ENCODE measurements around the gene LITAFD.
"Not testable (repeated sequence)": the region's sequence is repeated elsewhere in the genome, so short reads cannot be mapped to it uniquely, and the experiment has no call there.

The LITAFD gene

GRCh38 chr16:8882041-8882617 lies at the start of gene LITAFD:
Gene LITAFD (plus strand): TSS chr16:8882351. CDS start chr16:8884356, 2,005 bp downstream.
- in situ Hi-C loops (cut with HindIII; ENCODE audit: low pct_ligation_motif_present, low pct_unique_long_range_greater_than_20kb, low sequenced_read_pairs), result no loop called here
- DNase-seq, result no peak

GRCh38 chr16:8832717-8833105 lies 49.4 kb upstream of the LITAFD start:
- DNase-seq, result no peak
- in situ Hi-C loops (cut with HindIII; ENCODE audit: low pct_ligation_motif_present, low pct_unique_long_range_greater_than_20kb, low sequenced_read_pairs), result no loop called here

GRCh38 chr16:8836797-8837196 lies 45.4 kb upstream of the LITAFD start:
- in situ Hi-C loops (cut with HindIII; ENCODE audit: low pct_ligation_motif_present, low pct_unique_long_range_greater_than_20kb, low sequenced_read_pairs); DNase-seq: not testable (repeated sequence)

- in situ Hi-C loops (cut with HindIII; ENCODE audit: low pct_ligation_motif_present, low pct_unique_long_range_greater_than_20kb, low sequenced_read_pairs); DNase-seq: not testable (repeated sequence)
Measured at GRCh38 chr16:8837594-8837993, 44.6 kb upstream of the LITAFD start.

GRCh38 chr16:8842016-8842415 lies 40.1 kb upstream of the LITAFD start:
- DNase-seq; in situ Hi-C loops (cut with HindIII; ENCODE audit: low pct_ligation_motif_present, low pct_unique_long_range_greater_than_20kb, low sequenced_read_pairs): not testable (repeated sequence)

- in situ Hi-C loops (cut with HindIII; ENCODE audit: low pct_ligation_motif_present, low pct_unique_long_range_greater_than_20kb, low sequenced_read_pairs); DNase-seq: not testable (repeated sequence)
Measured at GRCh38 chr16:8843296-8843695, 38.9 kb upstream of the LITAFD start.

GRCh38 chr16:8845699-8846298 lies 36.4 kb upstream of the LITAFD start:
- in situ Hi-C loops (cut with HindIII; ENCODE audit: low pct_ligation_motif_present, low pct_unique_long_range_greater_than_20kb, low sequenced_read_pairs), result no loop called here
- DNase-seq, result no peak

- in situ Hi-C loops (cut with HindIII; ENCODE audit: low pct_ligation_motif_present, low pct_unique_long_range_greater_than_20kb, low sequenced_read_pairs), result no loop called here
Measured at GRCh38 chr16:8846401-8846932, 35.7 kb upstream of the LITAFD start.

GRCh38 chr16:8847145-8847544 lies 35.0 kb upstream of the LITAFD start:
- in situ Hi-C loops (cut with HindIII; ENCODE audit: low pct_ligation_motif_present, low pct_unique_long_range_greater_than_20kb, low sequenced_read_pairs), result no loop called here
- DNase-seq, result no peak

More at GRCh38 chr16:8846401-8846932, 35.7 kb upstream of the LITAFD start:
- no peak for DNase-seq

- DNase-seq, result no peak
- in situ Hi-C loops (cut with HindIII; ENCODE audit: low pct_ligation_motif_present, low pct_unique_long_range_greater_than_20kb, low sequenced_read_pairs), result no loop called here
Measured at GRCh38 chr16:8847623-8848022, 34.5 kb upstream of the LITAFD start.

- in situ Hi-C loops (cut with HindIII; ENCODE audit: low pct_ligation_motif_present, low pct_unique_long_range_greater_than_20kb, low sequenced_read_pairs), result no loop called here
- no peak for DNase-seq
Measured at GRCh38 chr16:8848231-8848938, 33.8 kb upstream of the LITAFD start.

- in situ Hi-C loops (cut with HindIII; ENCODE audit: low pct_ligation_motif_present, low pct_unique_long_range_greater_than_20kb, low sequenced_read_pairs), result no loop called here
- peak; percentile 68 for DNase-seq
Measured at GRCh38 chr16:8848939-8849391, 33.2 kb upstream of the LITAFD start.

- no peak for DNase-seq
Measured at GRCh38 chr16:8849411-8850011, 32.6 kb upstream of the LITAFD start.

GRCh38 chr16:8850279-8850885 lies 31.8 kb upstream of the LITAFD start:
- DNase-seq, result peak; percentile 52
- in situ Hi-C loops (cut with HindIII; ENCODE audit: low pct_ligation_motif_present, low pct_unique_long_range_greater_than_20kb, low sequenced_read_pairs), result no loop called here

More at GRCh38 chr16:8849411-8850011, 32.6 kb upstream of the LITAFD start:
- in situ Hi-C loops (cut with HindIII; ENCODE audit: low pct_ligation_motif_present, low pct_unique_long_range_greater_than_20kb, low sequenced_read_pairs), result no loop called here

GRCh38 chr16:8851761-8852403 lies 30.3 kb upstream of the LITAFD start:
- in situ Hi-C loops (cut with HindIII; ENCODE audit: low pct_ligation_motif_present, low pct_unique_long_range_greater_than_20kb, low sequenced_read_pairs), result no loop called here
- no peak for DNase-seq

GRCh38 chr16:8852534-8852933 lies 29.6 kb upstream of the LITAFD start:
- DNase-seq, result no peak
- in situ Hi-C loops (cut with HindIII; ENCODE audit: low pct_ligation_motif_present, low pct_unique_long_range_greater_than_20kb, low sequenced_read_pairs), result no loop called here

GRCh38 chr16:8853150-8853549 lies 29.0 kb upstream of the LITAFD start:
- no peak for DNase-seq
- in situ Hi-C loops (cut with HindIII; ENCODE audit: low pct_ligation_motif_present, low pct_unique_long_range_greater_than_20kb, low sequenced_read_pairs), result no loop called here

GRCh38 chr16:8853611-8854010 lies 28.5 kb upstream of the LITAFD start:
- no peak for DNase-seq
- in situ Hi-C loops (cut with HindIII; ENCODE audit: low pct_ligation_motif_present, low pct_unique_long_range_greater_than_20kb, low sequenced_read_pairs), result no loop called here
